ENCODE data around the gene CTSZ.
"Not testable (repeated sequence)": the region's sequence is repeated elsewhere in the genome, so short reads cannot be mapped to it uniquely, and the experiment has no call there.

Gene CTSZ

DNA sequence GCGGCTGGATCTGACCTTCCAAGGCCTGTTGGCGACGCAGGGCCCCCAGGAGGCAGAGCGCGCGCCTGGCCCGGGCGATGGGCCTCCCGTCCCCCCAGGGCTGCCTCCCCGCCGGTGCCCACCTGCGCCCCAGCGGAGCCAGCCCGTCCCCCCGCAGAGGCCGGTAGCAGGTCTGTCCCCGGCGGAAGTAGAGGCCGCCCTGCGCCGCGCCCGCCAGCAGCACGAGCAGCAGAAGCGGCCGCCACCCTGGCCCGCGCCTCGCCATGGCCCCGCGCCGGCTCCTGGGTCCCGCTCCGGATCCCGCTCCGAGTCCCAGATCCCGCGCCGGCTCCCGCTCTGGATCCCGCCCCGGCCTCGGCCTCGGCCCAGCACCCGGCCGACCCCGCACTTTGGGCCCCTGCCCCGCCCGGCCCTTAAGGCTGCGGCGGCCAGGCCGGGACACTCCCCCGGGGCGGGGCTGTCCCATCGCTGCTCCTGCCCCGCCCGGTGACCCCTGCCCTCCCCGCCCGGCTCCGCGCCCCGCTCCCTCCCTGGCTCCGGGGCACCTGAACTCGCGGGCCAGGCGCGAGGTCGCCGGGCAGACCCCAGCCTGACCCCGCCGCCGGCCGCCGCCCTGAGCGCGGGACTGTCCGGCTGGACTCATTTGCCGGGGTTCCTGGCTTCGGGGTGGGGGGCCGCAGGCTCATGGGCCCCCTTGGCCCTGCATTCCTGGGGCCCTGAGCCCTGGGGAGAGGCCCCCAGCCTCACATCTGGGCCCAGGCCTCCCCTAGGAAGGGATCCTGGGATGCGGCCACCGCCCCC, at the start of gene CTSZ:
Gene CTSZ (minus strand): TSS at position 391 of the 801 bp plus-strand sequence. CDS start 126 bp downstream, at position 265.
- DNase-seq (ENCODE audit: low read depth, low spot score): peak; percentile 63

GRCh38 chr20:59055302-59055701, 48.2 kb upstream of the CTSZ start:
- DNase-seq (ENCODE audit: low read depth, low spot score): no peak

GRCh38 chr20:59051666-59052185, 44.7 kb upstream of the CTSZ start:
- DNase-seq (ENCODE audit: low read depth, low spot score): no peak

DNA sequence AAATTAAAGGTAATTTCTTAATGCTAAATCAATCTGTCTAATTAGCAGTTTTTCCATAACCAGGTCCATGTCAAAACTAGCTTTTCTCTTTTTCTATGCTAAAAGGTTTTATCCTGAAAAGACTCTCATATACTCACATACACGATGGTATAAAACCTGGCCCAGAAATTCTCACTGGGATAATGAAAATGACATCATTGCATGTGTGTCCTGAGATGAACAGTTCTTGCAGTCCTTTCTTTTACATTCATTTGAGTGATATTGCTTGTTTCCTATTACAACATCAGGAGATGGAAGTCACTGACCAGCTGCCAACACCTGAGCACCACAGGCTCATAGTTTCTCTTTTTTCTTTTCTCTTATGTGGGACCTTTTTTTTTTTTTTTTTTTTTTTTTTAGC, 43.4 kb upstream of the CTSZ start:
- no peak for DNase-seq (ENCODE audit: low read depth, low spot score)

DNA sequence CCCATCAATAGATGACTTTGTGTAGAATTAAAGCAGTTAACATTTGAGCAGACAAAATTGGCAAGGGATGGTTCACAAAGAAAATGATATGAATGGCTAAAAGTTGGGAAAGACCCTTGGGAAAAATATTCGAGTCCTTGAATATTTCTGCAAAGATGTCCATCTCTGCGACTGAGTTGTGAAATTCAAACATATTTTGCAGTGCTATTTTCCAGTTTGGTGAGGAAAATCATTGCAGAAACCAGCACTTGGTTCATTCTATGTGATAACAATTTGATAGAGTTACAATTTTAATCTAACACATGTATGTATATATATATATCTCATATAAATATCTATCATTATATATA, 41.6 kb upstream of the CTSZ start:
- DNase-seq (ENCODE audit: low read depth, low spot score): no peak

- DNase-seq (ENCODE audit: low read depth, low spot score): no peak
These were observed 41.1 kb upstream of the CTSZ start for GRCh38 chr20:59047938-59048680.

DNA sequence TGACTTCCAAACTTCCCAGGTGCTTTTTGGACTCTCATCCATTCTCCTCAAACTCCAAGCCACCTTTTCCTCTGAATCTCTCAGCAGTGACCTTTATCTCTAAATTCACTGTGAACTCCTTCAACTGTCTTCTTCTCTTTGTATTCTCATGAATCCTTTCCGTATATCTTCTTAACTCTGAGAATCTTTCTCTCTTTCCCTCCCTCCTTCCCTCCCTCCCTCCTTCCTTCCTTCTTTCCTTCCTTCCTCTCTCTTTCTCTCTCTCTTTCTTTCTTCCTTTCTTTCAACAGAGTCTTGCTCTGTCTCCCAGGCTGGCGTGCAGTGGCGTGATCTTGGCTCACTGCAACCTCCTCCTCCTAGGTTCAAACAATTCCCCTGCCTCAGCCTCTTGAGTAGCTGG, 39.8 kb upstream of the CTSZ start:
- no peak for DNase-seq (ENCODE audit: low read depth, low spot score)

DNA sequence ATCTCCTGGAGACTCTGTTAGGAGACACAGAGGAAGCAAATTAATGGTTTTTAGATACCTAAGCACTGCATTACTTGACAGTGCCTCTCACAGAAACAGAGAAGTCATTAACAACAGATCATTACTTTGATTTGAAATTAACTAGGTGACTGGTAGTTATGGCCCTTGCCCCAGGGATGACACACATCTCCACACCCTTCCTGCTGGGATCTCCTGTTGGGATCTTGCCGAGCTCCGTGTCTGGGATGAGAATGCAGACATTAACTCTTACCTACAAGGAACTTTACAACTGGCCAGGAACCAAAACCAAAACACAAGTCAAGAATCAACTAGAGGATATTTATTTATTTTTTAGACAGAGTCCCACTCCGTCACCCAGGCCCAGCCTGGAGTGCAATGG, 37.7 kb upstream of the CTSZ start:
- no peak for DNase-seq (ENCODE audit: low read depth, low spot score)

GRCh38 chr20:59044295-59044694, 37.2 kb upstream of the CTSZ start:
- DNase-seq (ENCODE audit: low read depth, low spot score): no peak

DNA sequence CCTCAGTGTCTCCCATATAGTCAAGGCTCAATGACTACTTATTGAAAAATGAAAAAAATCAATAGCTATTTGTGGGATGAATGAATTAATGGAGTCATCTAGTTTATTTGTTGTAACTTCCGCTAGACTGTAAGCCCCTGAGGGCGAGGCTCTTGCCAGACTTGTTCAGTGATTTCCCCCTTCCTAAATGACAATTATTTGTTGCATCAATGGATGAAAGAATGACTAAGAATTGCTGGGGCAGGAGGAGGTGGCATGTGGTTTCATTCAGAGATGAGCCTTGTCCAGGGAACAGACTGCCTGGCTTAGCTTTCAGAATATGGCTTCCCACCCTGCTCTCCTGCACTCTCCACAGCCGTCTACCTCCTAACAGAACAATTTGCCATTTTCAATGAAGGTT, 36.6 kb upstream of the CTSZ start:
- no peak for DNase-seq (ENCODE audit: low read depth, low spot score)

DNA sequence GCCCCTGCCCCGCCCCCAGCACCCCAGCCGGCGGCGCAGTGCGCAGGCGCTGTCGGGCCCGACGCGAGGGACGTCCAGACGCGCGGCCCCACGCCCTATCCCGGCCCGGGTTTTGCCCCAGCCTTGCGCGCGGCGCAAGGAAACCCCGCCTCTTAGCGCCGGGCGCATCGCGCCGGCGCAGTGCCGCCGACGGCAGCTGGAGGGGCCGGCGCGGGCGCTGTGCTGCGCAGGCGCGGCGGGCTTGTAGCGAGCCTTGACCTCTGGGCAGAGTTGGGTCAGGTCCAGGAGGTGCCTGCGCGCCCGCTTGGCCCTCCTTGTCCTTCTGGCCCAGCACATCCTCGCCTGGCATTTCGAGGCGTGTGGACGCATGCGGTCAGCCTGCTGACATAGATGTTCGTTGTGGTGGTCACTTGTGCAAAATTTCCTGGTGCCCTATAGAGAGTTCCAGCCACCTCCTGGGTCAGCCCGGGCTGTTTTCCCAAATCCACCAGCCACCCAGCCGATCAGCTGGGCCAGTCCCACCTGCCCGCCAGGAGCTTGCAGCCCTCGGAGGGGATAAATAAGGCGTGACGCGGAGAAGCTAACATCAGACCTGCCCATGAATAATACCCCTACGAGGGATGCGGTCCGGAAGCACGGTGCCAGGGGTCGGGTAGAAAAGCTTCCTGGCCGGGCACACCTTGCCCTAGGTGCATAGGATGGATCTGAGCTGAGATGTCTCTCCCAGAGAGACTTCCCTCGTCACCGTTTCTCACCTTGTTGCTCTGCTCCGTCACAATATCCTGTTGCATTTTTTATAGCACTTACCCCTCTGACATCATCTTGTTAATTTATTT, 36.0 kb upstream of the CTSZ start:
- peak; percentile 95 for DNase-seq (ENCODE audit: low read depth, low spot score)

GRCh38 chr20:59042151-59042795, 35.2 kb upstream of the CTSZ start, which contains the start of gene PRELID3B:
Gene PRELID3B (minus strand): TSS chr20:59042786. CDS start chr20:59042730, 56 bp downstream.
- DNase-seq (ENCODE audit: low read depth, low spot score): no peak

- not testable (repeated sequence) for DNase-seq (ENCODE audit: low read depth, low spot score)
These were observed 34.4 kb upstream of the CTSZ start for GRCh38 chr20:59041487-59041886.

DNA sequence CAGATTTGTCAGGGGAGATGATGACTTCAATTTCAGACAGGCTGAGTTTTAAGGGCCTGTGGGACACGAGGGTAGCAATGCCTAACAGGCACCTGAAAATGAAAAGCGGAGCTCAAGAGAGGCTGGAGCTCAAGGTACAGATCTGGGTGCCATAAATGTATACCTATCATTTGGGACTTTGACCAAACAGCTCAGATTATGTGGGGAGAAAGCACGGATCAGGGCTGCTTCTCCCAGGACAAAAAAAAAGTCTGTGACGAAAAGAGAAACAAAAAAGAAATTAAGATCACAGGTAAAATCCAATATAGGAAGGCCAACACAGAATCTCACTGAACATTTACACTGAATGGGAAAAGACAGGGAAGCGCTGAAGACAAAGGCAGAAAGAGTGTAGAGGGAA, 33.6 kb upstream of the CTSZ start:
- no peak for DNase-seq (ENCODE audit: low read depth, low spot score)

DNA sequence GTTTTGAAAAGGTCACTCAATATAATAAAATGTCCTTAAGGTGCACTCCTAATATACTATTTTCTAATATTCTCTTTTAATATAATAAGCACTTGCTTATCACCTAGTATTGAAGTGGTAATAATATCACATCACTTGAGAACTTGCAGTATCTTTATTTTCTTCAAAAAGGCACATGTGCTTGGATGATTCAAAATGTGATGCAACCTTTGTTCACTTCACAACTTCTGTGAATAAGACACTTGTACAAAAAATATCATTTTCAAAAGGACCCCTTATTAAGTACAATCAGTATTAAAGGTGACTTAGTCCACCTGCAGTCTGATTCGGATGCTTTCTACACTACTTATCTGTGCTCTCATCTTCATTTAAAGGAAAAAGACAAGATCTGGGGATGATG, 32.2 kb upstream of the CTSZ start:
- DNase-seq (ENCODE audit: low read depth, low spot score): no peak

- DNase-seq (ENCODE audit: low read depth, low spot score): no peak
These were observed 30.3 kb upstream of the CTSZ start for GRCh38 chr20:59037386-59037785.

DNA sequence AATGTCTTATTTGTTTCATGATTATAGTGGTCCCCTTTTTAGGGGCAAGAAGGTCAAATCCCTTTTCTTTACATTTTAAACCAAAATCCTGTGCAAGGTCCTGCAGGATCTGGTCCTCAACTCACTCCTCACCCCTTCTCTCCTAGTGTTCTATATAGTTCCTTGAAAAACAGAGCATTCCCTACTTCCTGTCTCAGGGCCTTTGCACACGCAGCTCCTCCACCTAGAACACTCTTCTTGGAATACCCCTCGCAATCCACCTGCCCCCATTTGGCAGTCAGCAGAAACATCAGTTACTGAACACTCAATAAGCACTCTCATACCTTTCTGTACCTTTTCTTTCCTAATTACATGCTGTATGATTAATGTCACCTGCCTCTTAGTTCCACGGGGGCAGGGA, 28.3 kb upstream of the CTSZ start:
- DNase-seq (ENCODE audit: low read depth, low spot score): no peak

GRCh38 chr20:59033616-59034165, 26.6 kb upstream of the CTSZ start:
- no peak for DNase-seq (ENCODE audit: low read depth, low spot score)

- no peak for DNase-seq (ENCODE audit: low read depth, low spot score)
These were observed 26.0 kb upstream of the CTSZ start for GRCh38 chr20:59033093-59033492.

- no peak for DNase-seq (ENCODE audit: low read depth, low spot score)
These were observed 25.6 kb upstream of the CTSZ start for GRCh38 chr20:59032713-59033059.

GRCh38 chr20:59032023-59032712, 25.1 kb upstream of the CTSZ start, which contains the start of gene ATP5F1E:
Gene ATP5F1E (minus strand): TSS chr20:59032335. CDS start chr20:59032251, 84 bp downstream.
- DNase-seq (ENCODE audit: low read depth, low spot score): peak; percentile 98

Measured in ELF-1 (cell line).